K562 (cell line): ENCODE results near the gene EIF4E. TPM values are rescaled to one million over a fixed set of nuclear protein-coding genes. Genes with fewer than 3 reads are reported as not detected.

Experiments
- ATAC-seq: fragments of 200-7000 bp; cut with Tn5 transposase; 3 replicates; pipeline ENCODE4 v1.9.1; 2020; ENCODE audit warnings: moderate library complexity
- BruUV-seq: library from RNA; stranded (reverse); fragments of 400-500 nt; replicated peaks from 2 replicates; lab custom pipeline; 2021; lab: Mats Ljungman, UMichigan
- CTCF ChIA-PET: fragments of 300-600 bp; formaldehyde crosslinking; extraction: SDS; loops from one replicate; lab custom pipeline; 2021; ENCODE audit warnings: low intra/inter-chr PET ratio; lab: Yijun Ruan, JAX
- POLR2A ChIA-PET: fragments of 300-600, 350-650 bp; sonication (Branson Sonifier 250); formaldehyde crosslinking; extraction: SDS; loops from one replicate; lab custom pipeline; 2021; ENCODE audit warnings: antibody characterized with exemption, inconsistent platforms; lab: Yijun Ruan, JAX
- DNase-seq, 4 experiments: peaks; one replicate each; pipeline versions ENCODE4 v3.0.0 to v3.0.0-alpha.2; 2011 to 2018; ENCODE audit warnings: low spot score in 3 of 4, mixed read lengths in 3 of 4; ENCODE audit errors: extremely low read depth in 1 of 4
- FAIRE-seq: peaks from 2 replicates; lab custom pipeline; 2011; peaks lifted over from hg19 to GRCh38; lab: Jason Lieb, UNC
- H2AFZ ChIP-seq: 2 replicates; pipeline ENCODE4 v1.6.0; 2011; ENCODE audit warnings: low read depth, low read length, control low read depth, inconsistent platforms
- H3K27ac ChIP-seq: fragments of 200-600 bp; 3 replicates; pipeline ENCODE4 v1.8.0; 2011; ENCODE audit warnings: low read depth, mild to moderate bottlenecking, control low read depth, inconsistent platforms, low read length, moderate library complexity, mixed read lengths; ENCODE audit errors: extremely low read depth
- H3K27me3 ChIP-seq, 2 experiments: fragments of 300-600 bp in 1 of 2; 2 replicates in 1 of 2; 3 replicates in 1 of 2; pipeline versions ENCODE4 v1.6.0 to v1.8.0; 2011; ENCODE audit warnings: inconsistent platforms in 2 of 2, low read length in 2 of 2, mild to moderate bottlenecking in 1 of 2, mixed read lengths in 1 of 2, moderate library complexity in 1 of 2; ENCODE audit not compliant: control insufficient read depth in 2 of 2, insufficient read depth in 2 of 2
- H3K36me3 ChIP-seq: fragments of 300-600 bp; 3 replicates; pipeline ENCODE4 v1.8.0; 2011; ENCODE audit warnings: mild to moderate bottlenecking, low read length, inconsistent platforms; ENCODE audit not compliant: control insufficient read depth, insufficient read depth
- H3K4me1 ChIP-seq, 2 experiments: fragments of 200-600 bp in 1 of 2; replicated peaks in 1 of 2; 2 replicates in 1 of 2; 3 replicates in 1 of 2; pipeline versions ENCODE4 v1.5.1 to v1.8.0; 2011; ENCODE audit warnings: inconsistent platforms in 2 of 2, low read length in 2 of 2, mild to moderate bottlenecking in 1 of 2, mixed read lengths in 1 of 2, moderate library complexity in 1 of 2; ENCODE audit not compliant: control insufficient read depth in 2 of 2, insufficient read depth in 2 of 2
- H3K4me2 ChIP-seq: 2 replicates; pipeline ENCODE4 v1.6.1; 2011; ENCODE audit warnings: low read length, control low read depth, inconsistent platforms, mixed read lengths; ENCODE audit not compliant: insufficient read depth
- H3K4me3 ChIP-seq: fragments of 200-600 bp; sonication (generic), shearing (Covaris generic); 2 replicates; pipeline ENCODE4 v1.5.1; 2016; ENCODE audit warnings: control low read depth, inconsistent platforms
- H3K79me2 ChIP-seq: fragments of 200-600 bp; 3 replicates; pipeline ENCODE4 v1.8.0; 2011; ENCODE audit warnings: low read length, inconsistent platforms; ENCODE audit not compliant: control insufficient read depth, insufficient read depth
- H3K9ac ChIP-seq, 2 experiments: 2 replicates each; pipeline versions ENCODE4 v1.6.0 to v1.6.1; 2011; ENCODE audit warnings: low read depth in 2 of 2, low read length in 2 of 2, control low read depth in 1 of 2, inconsistent platforms in 1 of 2, mild to moderate bottlenecking in 1 of 2, mixed read lengths in 1 of 2; ENCODE audit not compliant: insufficient read depth in 1 of 2
- H3K9me1 ChIP-seq: one replicate; pipeline ENCODE4 v1.6.0; 2011; ENCODE audit warnings: inconsistent platforms, mild to moderate bottlenecking, low read length, moderate library complexity; ENCODE audit not compliant: control insufficient read depth, insufficient read depth
- H3K9me3 ChIP-seq: replicated peaks from 2 replicates; pipeline ENCODE4 v1.5.1; 2011; ENCODE audit warnings: low read depth, low read length, inconsistent platforms; ENCODE audit not compliant: control insufficient read depth, insufficient read depth
- H4K20me1 ChIP-seq: replicated peaks from 2 replicates; pipeline ENCODE4 v1.6.1; 2011; ENCODE audit warnings: low read length, inconsistent platforms, mixed read lengths; ENCODE audit not compliant: control insufficient read depth, insufficient read depth
- HNRNPH1 ChIP-seq: fragments of 200-400 bp; formaldehyde crosslinking; optimal IDR thresholded peaks from 2 replicates; pipeline ENCODE3; 2017; ENCODE audit warnings: low read depth, mild to moderate bottlenecking, low read length, moderate library complexity
- KDM4B ChIP-seq, 2 experiments: fragments of 450-650 bp in 1 of 2; sonication (generic) in 1 of 2; IDR thresholded peaks; 2 replicates each; pipeline ENCODE4 v1.6.1; 2016 to 2017; ENCODE audit warnings: borderline replicate concordance in 2 of 2, antibody characterized with exemption in 1 of 2, low read depth in 1 of 2, mild to moderate bottlenecking in 1 of 2
- MTA2 ChIP-seq: fragments of 450-650 bp; IDR thresholded peaks from 2 replicates; pipeline ENCODE4 v1.6.1; 2016; ENCODE audit warnings: low read depth
- POLR2B ChIP-seq: fragments of 450-650 bp; IDR thresholded peaks from 2 replicates; pipeline ENCODE4 v1.6.1; 2018; ENCODE audit warnings: low read depth; ENCODE audit not compliant: partially characterized antibody
- PYGO2 ChIP-seq: fragments of 450-650 bp; IDR thresholded peaks from 2 replicates; pipeline ENCODE4 v1.6.1; 2016; ENCODE audit warnings: mild to moderate bottlenecking, missing genetic modification characterization, moderate library complexity, missing compliant biosample characterization
- RAD51 ChIP-seq: fragments of 450-650 bp; IDR thresholded peaks from 2 replicates; pipeline ENCODE4 v1.7.1; 2016; ENCODE audit warnings: low read depth, mild to moderate bottlenecking, borderline replicate concordance
- SMC3 ChIP-seq: conservative IDR thresholded peaks from 2 replicates; pipeline ENCODE4 v1.6.1; 2011; ENCODE audit warnings: low read depth, low read length, improper control_type of control experiment; ENCODE audit not compliant: insufficient read depth
- TSHZ1 ChIP-seq: fragments of 250-450 bp; sonication (Bioruptor Pico); IDR thresholded peaks from 2 replicates; pipeline ENCODE4 v1.4.0; 2020; ENCODE audit warnings: mild to moderate bottlenecking, moderate library complexity
- ZNF175 ChIP-seq: fragments of 200-800 bp; sonication (Bioruptor generic); IDR thresholded peaks from 2 replicates; pipeline ENCODE4 v1.6.1; 2016; ENCODE audit warnings: low read depth, mild to moderate bottlenecking, missing genetic modification characterization, missing compliant biosample characterization
- ZNF24 ChIP-seq: fragments of 450-650 bp; IDR thresholded peaks from 2 replicates; pipeline ENCODE4 v1.6.1; 2016
- ZNF354B ChIP-seq: fragments of 250-450 bp; sonication (Bioruptor Pico); IDR thresholded peaks from 2 replicates; pipeline ENCODE4 v1.4.0; 2020
- ZNF41 ChIP-seq: fragments of 250-450 bp; sonication (Bioruptor Pico); conservative IDR thresholded peaks from 2 replicates; pipeline ENCODE4 v1.4.0; 2020; ENCODE audit warnings: mild to moderate bottlenecking
- ZNF444 ChIP-seq: fragments of 250-450 bp; sonication (Bioruptor Pico); IDR thresholded peaks from 2 replicates; pipeline ENCODE4 v1.4.0; 2020; ENCODE audit warnings: mild to moderate bottlenecking, moderate library complexity
- WGBS: fragments of 100-300 bp; shearing (Covaris generic); methylation state at CpG from one replicate; pipeline ENCODE4 v1.1.6; 2016; ENCODE audit warnings: low coverage, mixed read lengths; ENCODE audit not compliant: insufficient coverage; ENCODE audit errors: missing lambda C conversion rate; 5-methylcytosine and 5-hydroxymethylcytosine counted together
- in situ Hi-C: fragments of 300-500 bp; cut with MboI; formaldehyde crosslinking; loops from 4 replicates; pipeline ENCODE4 v1.15.0; 2018; ENCODE audit warnings: inconsistent platforms, mixed read lengths
- intact Hi-C: fragments of 100-400 bp; cut with micrococcal nuclease; formaldehyde crosslinking; loops from 2 replicates; pipeline ENCODE4 v1.14.2; 2022
- polyA plus RNA-seq, 8 experiments: library from polyadenylated mRNA; depleted of rRNA in 4 of 8; stranded (reverse) in 5 of 8; unstranded in 3 of 8; fragments of >200 nt; fragmentation: Nextera tagmentation in 2 of 8; fragmentation: Illumina TruSeq in 1 of 8; extraction: Ambion mirVana in 2 of 8; extraction: Trizol in 1 of 8; gene quantifications; 2 replicates each; pipeline versions ENCODE4 v1.2.1 to v1.2.3, GENCODE V29; 2011 to 2014; ENCODE audit warnings: inconsistent platforms in 1 of 8, missing spikeins in 1 of 8
- total RNA-seq, 7 experiments: library from RNA; depleted of rRNA in 6 of 7; stranded (reverse); fragments of >200 nt in 6 of 7; fragmentation: Illumina TruSeq in 2 of 7; extraction: Trizol in 2 of 7; gene quantifications; 2 replicates each; pipeline versions ENCODE4 v1.2.1 to v1.2.3, GENCODE V29; 2011 to 2021; ENCODE audit warnings: low replicate concordance in 1 of 7
- TF ChIP-seq, protein P1 (sequence below): sonication (generic); formaldehyde crosslinking; IDR thresholded peaks from 2 replicates; pipeline ENCODE4 v1.8.1; 2022; ENCODE audit warnings: missing genetic modification reagents

EIF4E gene
- total and polyA plus RNA-seq, 9 of the 15 experiments (the other 6 are each of a cell fraction or from before 2014, with no cell fraction given) = 164 to 489 (median 179) TPM

DNA sequence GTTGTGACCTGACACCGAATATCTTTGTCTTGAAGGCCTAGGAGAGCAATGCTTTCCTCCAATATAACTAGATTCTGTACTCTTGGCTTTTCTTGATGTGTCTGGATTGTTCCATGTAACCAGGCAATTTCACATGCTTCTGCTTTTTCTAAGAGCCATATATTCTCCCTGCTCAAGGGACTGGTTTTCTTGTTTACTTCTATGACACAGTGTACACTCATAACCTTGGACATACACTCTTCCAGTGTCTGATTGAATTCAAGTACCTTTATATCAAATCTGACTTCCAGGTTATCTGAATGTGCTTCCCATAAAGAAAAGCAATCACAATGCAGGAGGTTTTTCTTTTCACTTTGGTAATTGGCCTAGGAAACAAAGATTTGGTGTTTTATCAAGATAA is 17.4 kb upstream of the EIF4E start (continued):
- TF ChIP-seq, protein P1, sequence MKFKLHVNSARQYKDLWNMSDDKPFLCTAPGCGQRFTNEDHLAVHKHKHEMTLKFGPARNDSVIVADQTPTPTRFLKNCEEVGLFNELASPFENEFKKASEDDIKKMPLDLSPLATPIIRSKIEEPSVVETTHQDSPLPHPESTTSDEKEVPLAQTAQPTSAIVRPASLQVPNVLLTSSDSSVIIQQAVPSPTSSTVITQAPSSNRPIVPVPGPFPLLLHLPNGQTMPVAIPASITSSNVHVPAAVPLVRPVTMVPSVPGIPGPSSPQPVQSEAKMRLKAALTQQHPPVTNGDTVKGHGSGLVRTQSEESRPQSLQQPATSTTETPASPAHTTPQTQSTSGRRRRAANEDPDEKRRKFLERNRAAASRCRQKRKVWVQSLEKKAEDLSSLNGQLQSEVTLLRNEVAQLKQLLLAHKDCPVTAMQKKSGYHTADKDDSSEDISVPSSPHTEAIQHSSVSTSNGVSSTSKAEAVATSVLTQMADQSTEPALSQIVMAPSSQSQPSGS (CRISPR knock-in tag) = no peak
- TF ChIP-seq HNRNPH1 = no peak
- no peak for TF ChIP-seq PYGO2 (tag)
- TF ChIP-seq ZNF175 = no peak

DNA sequence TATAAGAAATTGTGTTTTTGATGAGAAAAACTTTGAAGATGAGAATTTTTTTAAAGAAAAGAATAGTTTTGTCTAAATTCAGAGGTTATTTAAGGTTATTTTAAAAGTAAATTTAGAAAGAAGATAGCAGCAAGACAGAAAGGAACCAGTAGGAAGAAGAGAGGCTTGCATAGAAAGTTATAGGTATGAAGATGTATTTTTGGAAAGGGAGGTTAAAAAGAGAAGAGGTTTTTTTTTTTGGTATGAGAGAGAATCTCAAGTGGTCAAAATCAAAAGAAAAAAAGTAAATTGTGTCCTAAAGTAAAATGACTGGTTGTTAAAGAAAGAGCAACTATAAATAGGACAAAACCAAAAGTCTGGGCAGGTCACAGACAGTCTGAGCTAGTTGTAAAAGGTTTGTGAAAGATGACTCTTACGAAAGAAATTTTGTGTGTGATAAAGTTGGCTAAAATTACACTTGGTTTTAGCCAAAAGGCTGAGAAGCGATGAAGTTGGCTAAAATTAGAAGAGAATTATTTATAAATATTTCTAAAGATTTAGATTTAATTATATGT is 16.4 kb upstream of the EIF4E start:
- H3K4me1 ChIP-seq = no peaks in the 10 kb centered on the region
- no peaks in the 10 kb centered on the region for H3K27me3 ChIP-seq
- DNase-seq = no peak
- CTCF ChIA-PET = no interaction called here
- 55% methylated on average over 2 of the region's 2 CpGs for WGBS
- FAIRE-seq = no peak
- H2AFZ ChIP-seq = no peak overlapping the region
- H3K36me3 ChIP-seq = no peaks in the 10 kb centered on the region
- no peaks in the 10 kb centered on the region for H3K9me3 ChIP-seq
- H3K4me3 ChIP-seq = no peak overlapping the region
- BruUV-seq = no TSS peak
- no peak for TF ChIP-seq ZNF24
- TF ChIP-seq SMC3 = no peak
- TF ChIP-seq ZNF41 = no peak
- TF ChIP-seq ZNF354B (CRISPR knock-in tag) = no peak
- TF ChIP-seq POLR2B = no peak
- TF ChIP-seq MTA2 = no peak
- TF ChIP-seq TSHZ1 (CRISPR knock-in tag) = no peak
- no peak for TF ChIP-seq KDM4B (IDR thresholded peaks at IDR 0.05; ENCODE audit: borderline replicate concordance in 2 of 2, low read depth in 1 of 2)
- TF ChIP-seq RAD51 = no peak
- TF ChIP-seq ZNF444 = no peak
- TF ChIP-seq, all 486 proteins: peak for 0
- H3K79me2 ChIP-seq = no peaks in the 10 kb centered on the region
- no peaks in the 10 kb centered on the region for H4K20me1 ChIP-seq
- POLR2A ChIA-PET = interaction anchor here (1.0 kb wide), 1 partner anchor 15 kb away, joined by 3 read pairs; no protein-coding TSS in a partner anchor
- H3K27ac ChIP-seq = no peak overlapping the region
- H3K9me1 ChIP-seq = no peaks in the 10 kb centered on the region
- intact Hi-C loops = no loop called here
- in situ Hi-C loops = no loop called here
- ATAC-seq = no peak
- no peak overlapping the region for H3K9ac ChIP-seq
- H3K4me2 ChIP-seq = no peak overlapping the region
